Measurements from ENCODE around the gene STPG1. TPM values are rescaled to one million over a fixed set of nuclear protein-coding genes. Genes with fewer than 3 reads are reported as not detected.

The STPG1 gene
- total and polyA plus RNA-seq, 2 of the 13 experiments (the other 11 are each of a cell fraction or from before 2014, with no cell fraction given): 3.4 to 4.3 TPM

DNA sequence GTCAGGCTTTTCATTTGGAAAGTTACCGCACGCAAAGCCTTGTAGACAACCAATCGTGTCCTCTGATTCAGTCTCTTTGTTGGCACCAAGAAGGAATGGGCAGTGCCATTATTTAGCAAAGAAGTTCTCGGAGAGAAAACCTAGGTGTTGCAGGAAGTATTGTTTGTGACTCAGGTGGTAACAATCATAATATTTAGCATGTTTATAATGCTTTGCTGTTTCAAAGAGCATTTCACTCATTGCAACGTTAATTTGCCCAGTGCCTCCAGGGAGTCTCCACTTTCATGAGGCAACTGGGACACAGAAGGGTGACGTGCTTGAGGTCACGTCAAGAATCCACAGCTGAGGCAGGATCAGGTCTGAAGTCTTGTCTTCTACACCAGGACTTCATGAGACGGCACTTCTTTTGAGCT lies 31.4 kb downstream of the STPG1 start:
- Histone ChIP-seq H3K79me2 (ENCODE audit: insufficient read depth, low read length) (no peaks in the 10 kb centered on the region), H3K9ac (ENCODE audit: insufficient read depth, low read depth, low read length) (no peak overlapping the region), H3K27ac (ENCODE audit: extremely low read length, insufficient read depth, low read length) (no peak overlapping the region), H3K4me1 (ENCODE audit: insufficient read depth, low read length) (peaks cover 9% of the 10 kb centered on the region; the same call in 1 of the 2 replicates), H2AFZ (ENCODE audit: low read length) (no peak overlapping the region), H4K20me1 (ENCODE audit: insufficient read depth, low read length) (no peaks in the 10 kb centered on the region), H3K36me3 (replicated peaks in 1 of 2; ENCODE audit: control insufficient read depth in 1 of 2, insufficient read depth in 2 of 2, low read length in 2 of 2) (no peaks in the 10 kb centered on the region), H3K27me3 (ENCODE audit: control insufficient read depth in 1 of 2, insufficient read depth in 2 of 2, low read length in 2 of 2) (no peaks in the 10 kb centered on the region), H3K9me3 (ENCODE audit: low read length) (no peaks in the 10 kb centered on the region), H3K4me2 (ENCODE audit: low read depth, low read length) (no peak overlapping the region), H3K4me3 (replicated peaks in 1 of 3; ENCODE audit: insufficient read depth in 1 of 3, low read depth in 2 of 3, low read length in 3 of 3) (no peak overlapping the region)
- FAIRE-seq: no peak
- intact Hi-C loops (cut with micrococcal nuclease; ENCODE audit: unreplicated experiment) (loop anchor here (10.0 kb wide), 1 partner anchor 1017 kb away; the partner anchor contains the start of gene ZNF436), in situ Hi-C loops (cut with HindIII; ENCODE audit: extremely low pct_ligation_motif_present, low pct_unique_long_range_greater_than_20kb) (no loop called here)
- 91% methylated on average over 5 of the region's 8 CpGs for WGBS (ENCODE audit: low lambda C conversion rate)
- DNase-seq (ENCODE audit: low spot score): no peak
- CTCF ChIA-PET (ENCODE audit: low intra/inter-chr PET ratio, low total read pairs): no interaction called here
- ATAC-seq: no peak
- BruUV-seq (replicated peaks): no TSS peak
- POLR2A ChIA-PET: no interaction called here
- TF ChIP-seq, protein P1, sequence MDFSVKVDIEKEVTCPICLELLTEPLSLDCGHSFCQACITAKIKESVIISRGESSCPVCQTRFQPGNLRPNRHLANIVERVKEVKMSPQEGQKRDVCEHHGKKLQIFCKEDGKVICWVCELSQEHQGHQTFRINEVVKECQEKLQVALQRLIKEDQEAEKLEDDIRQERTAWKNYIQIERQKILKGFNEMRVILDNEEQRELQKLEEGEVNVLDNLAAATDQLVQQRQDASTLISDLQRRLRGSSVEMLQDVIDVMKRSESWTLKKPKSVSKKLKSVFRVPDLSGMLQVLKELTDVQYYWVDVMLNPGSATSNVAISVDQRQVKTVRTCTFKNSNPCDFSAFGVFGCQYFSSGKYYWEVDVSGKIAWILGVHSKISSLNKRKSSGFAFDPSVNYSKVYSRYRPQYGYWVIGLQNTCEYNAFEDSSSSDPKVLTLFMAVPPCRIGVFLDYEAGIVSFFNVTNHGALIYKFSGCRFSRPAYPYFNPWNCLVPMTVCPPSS (IDR thresholded peaks at IDR 0.05): no peak
- TF ChIP-seq U2AF2 (IDR thresholded peaks at IDR 0.05; ENCODE audit: low read depth, low read length) (no peak), ZNF101 (CRISPR knock-in tag; IDR thresholded peaks at IDR 0.05; ENCODE audit: borderline replicate concordance, low read depth) (no peak), ZNF644 (CRISPR knock-in tag; IDR thresholded peaks at IDR 0.05; ENCODE audit: low read depth) (no peak), GTF3A (CRISPR knock-in tag; conservative IDR thresholded peaks at IDR 0.05) (no peak), ZNF614 (CRISPR knock-in tag; IDR thresholded peaks at IDR 0.05; ENCODE audit: borderline replicate concordance) (no peak), KAT8 (CRISPR knock-in tag; IDR thresholded peaks at IDR 0.05) (no peak), SUZ12 (IDR thresholded peaks at IDR 0.05; ENCODE audit: low read depth, low read length) (no peak), ZNF777 (CRISPR knock-in tag; IDR thresholded peaks at IDR 0.05) (no peak), POLR2G (IDR thresholded peaks at IDR 0.05; ENCODE audit: low read depth, low read length) (no peak), ZNF670 (CRISPR knock-in tag; IDR thresholded peaks at IDR 0.05; ENCODE audit: borderline replicate concordance) (no peak), ARNT2 (CRISPR knock-in tag; IDR thresholded peaks at IDR 0.05; ENCODE audit: low read depth) (no peak), MYC (CRISPR knock-in tag; IDR thresholded peaks at IDR 0.05; ENCODE audit: borderline replicate concordance) (no peak)
- TF ChIP-seq, protein P2, sequence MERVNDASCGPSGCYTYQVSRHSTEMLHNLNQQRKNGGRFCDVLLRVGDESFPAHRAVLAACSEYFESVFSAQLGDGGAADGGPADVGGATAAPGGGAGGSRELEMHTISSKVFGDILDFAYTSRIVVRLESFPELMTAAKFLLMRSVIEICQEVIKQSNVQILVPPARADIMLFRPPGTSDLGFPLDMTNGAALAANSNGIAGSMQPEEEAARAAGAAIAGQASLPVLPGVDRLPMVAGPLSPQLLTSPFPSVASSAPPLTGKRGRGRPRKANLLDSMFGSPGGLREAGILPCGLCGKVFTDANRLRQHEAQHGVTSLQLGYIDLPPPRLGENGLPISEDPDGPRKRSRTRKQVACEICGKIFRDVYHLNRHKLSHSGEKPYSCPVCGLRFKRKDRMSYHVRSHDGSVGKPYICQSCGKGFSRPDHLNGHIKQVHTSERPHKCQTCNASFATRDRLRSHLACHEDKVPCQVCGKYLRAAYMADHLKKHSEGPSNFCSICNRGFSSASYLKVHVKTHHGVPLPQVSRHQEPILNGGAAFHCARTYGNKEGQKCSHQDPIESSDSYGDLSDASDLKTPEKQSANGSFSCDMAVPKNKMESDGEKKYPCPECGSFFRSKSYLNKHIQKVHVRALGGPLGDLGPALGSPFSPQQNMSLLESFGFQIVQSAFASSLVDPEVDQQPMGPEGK (CRISPR knock-in tag; IDR thresholded peaks at IDR 0.05): no peak
- TF ChIP-seq, protein P3, sequence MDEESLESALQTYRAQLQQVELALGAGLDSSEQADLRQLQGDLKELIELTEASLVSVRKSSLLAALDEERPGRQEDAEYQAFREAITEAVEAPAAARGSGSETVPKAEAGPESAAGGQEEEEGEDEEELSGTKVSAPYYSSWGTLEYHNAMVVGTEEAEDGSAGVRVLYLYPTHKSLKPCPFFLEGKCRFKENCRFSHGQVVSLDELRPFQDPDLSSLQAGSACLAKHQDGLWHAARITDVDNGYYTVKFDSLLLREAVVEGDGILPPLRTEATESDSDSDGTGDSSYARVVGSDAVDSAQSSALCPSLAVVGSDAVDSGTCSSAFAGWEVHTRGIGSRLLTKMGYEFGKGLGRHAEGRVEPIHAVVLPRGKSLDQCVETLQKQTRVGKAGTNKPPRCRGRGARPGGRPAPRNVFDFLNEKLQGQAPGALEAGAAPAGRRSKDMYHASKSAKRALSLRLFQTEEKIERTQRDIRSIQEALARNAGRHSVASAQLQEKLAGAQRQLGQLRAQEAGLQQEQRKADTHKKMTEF (CRISPR knock-in tag; IDR thresholded peaks at IDR 0.05): no peak
- TF ChIP-seq, protein P4, sequence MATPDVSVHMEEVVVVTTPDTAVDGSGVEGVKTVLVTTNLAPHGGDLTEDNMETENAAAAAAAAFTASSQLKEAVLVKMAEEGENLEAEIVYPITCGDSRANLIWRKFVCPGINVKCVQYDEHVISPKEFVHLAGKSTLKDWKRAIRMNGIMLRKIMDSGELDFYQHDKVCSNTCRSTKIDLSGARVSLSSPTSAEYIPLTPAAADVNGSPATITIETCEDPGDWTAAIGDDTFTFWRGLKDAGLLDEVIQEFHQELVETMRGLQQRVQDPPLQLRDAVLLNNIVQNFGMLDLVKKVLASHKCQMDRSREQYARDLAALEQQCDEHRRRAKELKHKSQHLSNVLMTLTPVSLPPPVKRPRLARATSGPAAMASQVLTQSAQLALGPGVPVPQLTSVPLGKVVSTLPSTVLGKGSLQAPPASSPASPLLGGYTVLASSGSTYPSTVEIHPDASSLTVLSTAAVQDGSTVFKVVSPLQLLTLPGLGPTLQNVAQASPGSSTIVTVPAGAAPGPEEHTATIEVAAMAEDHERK (CRISPR knock-in tag; IDR thresholded peaks at IDR 0.05; ENCODE audit: low read depth): no peak

Data from HepG2 (cell line).